HEK293 (cell line): ENCODE measurements around the gene FRMD4A.

ENCODE experiments used
- CTCF ChIA-PET: fragments of 350-600 bp; formaldehyde crosslinking; extraction: SDS; loops from one replicate; lab custom pipeline; 2021; ENCODE audit warnings: antibody characterized with exemption; lab: Yijun Ruan, JAX
- POLR2A ChIA-PET: fragments of 300-600 bp; formaldehyde crosslinking; extraction: SDS; loops from one replicate; lab custom pipeline; 2020; ENCODE audit warnings: antibody characterized with exemption, inconsistent platforms; lab: Yijun Ruan, JAX
- H3K27ac ChIP-seq: fragments of 200-500 bp; sonication (Bioruptor generic); 2 replicates; pipeline ENCODE4 v1.5.1; 2014; ENCODE audit warnings: low read depth, low read length, control low read depth, inconsistent platforms; ENCODE audit errors: extremely low read depth
- H3K36me3 ChIP-seq, 2 experiments: fragments of 200-500 bp in 1 of 2; sonication (Bioruptor generic) in 1 of 2; 1 replicate in 1 of 2; 2 replicates in 1 of 2; pipeline ENCODE4 v1.5.1; 2014 to 2017; ENCODE audit warnings: inconsistent platforms in 2 of 2, low read length in 2 of 2; ENCODE audit not compliant: control insufficient read depth in 2 of 2, insufficient read depth in 1 of 2
- H3K4me1 ChIP-seq: fragments of 200-500 bp; sonication (Bioruptor generic); 2 replicates; pipeline ENCODE4 v1.5.1; 2014; ENCODE audit warnings: mild to moderate bottlenecking, low read length, inconsistent platforms; ENCODE audit not compliant: control insufficient read depth, insufficient read depth
- H3K4me3 ChIP-seq: 2 replicates; pipeline ENCODE4 v1.5.1; 2011; ENCODE audit warnings: low read depth, mild to moderate bottlenecking, control low read depth, low read length, moderate library complexity
- H3K9me3 ChIP-seq: fragments of 200-500 bp; sonication (Bioruptor generic); 2 replicates; pipeline ENCODE4 v1.5.1; 2014; ENCODE audit warnings: low read depth, low read length, inconsistent platforms; ENCODE audit not compliant: control insufficient read depth, insufficient read depth
- FEZF1 ChIP-seq: fragments of 450-650 bp; formaldehyde crosslinking; IDR thresholded peaks from 2 replicates; pipeline ENCODE4 v1.5.1; 2016; ENCODE audit warnings: missing biosample characterization, missing genetic modification characterization
- GLIS2 ChIP-seq: fragments of 450-650 bp; formaldehyde crosslinking; IDR thresholded peaks from 2 replicates; pipeline ENCODE4 v1.5.1; 2016; ENCODE audit warnings: missing biosample characterization, missing genetic modification characterization
- HOXD13 ChIP-seq: sonication (generic); formaldehyde crosslinking; IDR thresholded peaks from 2 replicates; pipeline ENCODE4 v1.8.0; 2022; ENCODE audit warnings: missing genetic modification reagents, borderline replicate concordance
- OSR2 ChIP-seq: fragments of 450-650 bp; formaldehyde crosslinking; IDR thresholded peaks from 2 replicates; pipeline ENCODE4 v1.5.1; 2016; ENCODE audit warnings: missing biosample characterization, missing genetic modification characterization
- PRDM2 ChIP-seq: fragments of 450-650 bp; formaldehyde crosslinking; IDR thresholded peaks from 2 replicates; pipeline ENCODE4 v1.5.1; 2016; ENCODE audit warnings: missing biosample characterization, missing genetic modification characterization, borderline replicate concordance
- SP7 ChIP-seq: fragments of 450-650 bp; formaldehyde crosslinking; IDR thresholded peaks from 2 replicates; pipeline ENCODE4 v1.5.1; 2016; ENCODE audit warnings: missing biosample characterization, missing genetic modification characterization
- TRIM28 ChIP-seq: IDR thresholded peaks from 2 replicates; pipeline ENCODE4 v1.6.1; 2011; ENCODE audit warnings: low read length, control low read depth, borderline replicate concordance
- ZBTB20 ChIP-seq: fragments of 450-650 bp; formaldehyde crosslinking; IDR thresholded peaks from 2 replicates; pipeline ENCODE4 v1.5.1; 2016; ENCODE audit warnings: missing biosample characterization, missing genetic modification characterization
- ZNF335 ChIP-seq: fragments of 450-650 bp; formaldehyde crosslinking; conservative IDR thresholded peaks from 2 replicates; pipeline ENCODE4 v1.5.1; 2016; ENCODE audit warnings: missing biosample characterization, missing genetic modification characterization
- ZNF501 ChIP-seq: fragments of 450-650 bp; formaldehyde crosslinking; IDR thresholded peaks from 2 replicates; pipeline ENCODE4 v1.5.1; 2016; ENCODE audit warnings: missing biosample characterization, missing genetic modification characterization
- ZNF596 ChIP-seq: fragments of 450-650 bp; IDR thresholded peaks from 2 replicates; pipeline ENCODE4 v1.5.0; 2018; ENCODE audit warnings: missing biosample characterization, mild to moderate bottlenecking, missing genetic modification characterization, moderate library complexity
- ZNF658 ChIP-seq: fragments of 450-650 bp; formaldehyde crosslinking; IDR thresholded peaks from 2 replicates; pipeline ENCODE4; 2016; ENCODE audit warnings: missing biosample characterization, missing genetic modification characterization
- ZNF76 ChIP-seq: fragments of 450-650 bp; formaldehyde crosslinking; IDR thresholded peaks from 2 replicates; pipeline ENCODE4; 2016; ENCODE audit warnings: low read depth, missing biosample characterization, missing genetic modification characterization, borderline replicate concordance
- ZNF791 ChIP-seq: fragments of 450-650 bp; formaldehyde crosslinking; IDR thresholded peaks from 2 replicates; pipeline ENCODE4 v1.5.1; 2016; ENCODE audit warnings: missing biosample characterization, missing genetic modification characterization
- ZSCAN18 ChIP-seq: fragments of 450-650 bp; formaldehyde crosslinking; IDR thresholded peaks from 2 replicates; pipeline ENCODE4 v1.5.1; 2016; ENCODE audit warnings: missing biosample characterization, missing genetic modification characterization

FRMD4A gene

DNA sequence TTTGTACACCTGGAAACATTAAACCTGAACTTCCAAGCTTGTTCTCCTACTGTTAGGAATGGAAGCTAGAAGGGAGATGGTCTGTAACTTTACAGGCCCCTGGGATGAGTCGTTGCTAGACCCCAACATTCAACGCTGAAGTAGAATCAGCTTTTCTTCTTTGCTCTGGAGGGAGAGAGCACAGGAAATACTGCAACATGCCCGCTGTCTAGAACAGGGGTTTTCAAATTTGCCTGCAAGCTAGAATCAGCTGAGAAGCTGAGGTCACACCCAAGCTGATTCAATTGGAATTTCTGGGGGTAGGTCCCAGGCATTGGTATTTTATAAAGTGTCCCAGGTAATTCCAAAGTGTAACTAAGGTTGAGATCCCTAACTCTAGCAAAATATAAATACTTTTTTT, 524.3 kb downstream of the FRMD4A start (continued):
- no peak for TF ChIP-seq GLIS2 (tag by site-specific recombination)
- no peak for TF ChIP-seq ZNF76 (tag by site-specific recombination)
- no peak for TF ChIP-seq ZNF658 (tag by site-specific recombination)
- no peak for TF ChIP-seq SP7 (tag by site-specific recombination)
- no peak for TF ChIP-seq PRDM2 (tag by site-specific recombination)
- TF ChIP-seq TRIM28, result no peak
- no peak for TF ChIP-seq ZSCAN18
- TF ChIP-seq, all 188 proteins: peak for 0

- Histone ChIP-seq H3K4me1 (peaks cover 12% of the 10 kb centered on the region), H3K9me3 (no peaks in the 10 kb centered on the region), H3K4me3 (no peak overlapping the region), H3K27ac (no peak overlapping the region), H3K36me3 (no peaks in the 10 kb centered on the region)
- POLR2A ChIA-PET, result no interaction called here
- CTCF ChIA-PET, result interaction anchor here (0.7 to 1.1 kb wide), 5 partner anchors 13 to 650 kb away, joined by 3 to 8 read pairs (median 4); no protein-coding TSS in a partner anchor
- peak; percentile 52 for TF ChIP-seq ZNF335 (tag by site-specific recombination)
- TF ChIP-seq ZNF501 (tag by site-specific recombination), result no peak
- TF ChIP-seq ZBTB20, result peak; percentile 64
- TF ChIP-seq OSR2 (tag by site-specific recombination), result peak; percentile 27; the same call in 1 of the 2 replicates
- TF ChIP-seq TRIM28, result 0 out of 2 replicates have a peak, but pooled peaks have one; percentile 63
These were observed 526.9 kb downstream of the FRMD4A start for GRCh38 chr10:13803566-13804554.

DNA sequence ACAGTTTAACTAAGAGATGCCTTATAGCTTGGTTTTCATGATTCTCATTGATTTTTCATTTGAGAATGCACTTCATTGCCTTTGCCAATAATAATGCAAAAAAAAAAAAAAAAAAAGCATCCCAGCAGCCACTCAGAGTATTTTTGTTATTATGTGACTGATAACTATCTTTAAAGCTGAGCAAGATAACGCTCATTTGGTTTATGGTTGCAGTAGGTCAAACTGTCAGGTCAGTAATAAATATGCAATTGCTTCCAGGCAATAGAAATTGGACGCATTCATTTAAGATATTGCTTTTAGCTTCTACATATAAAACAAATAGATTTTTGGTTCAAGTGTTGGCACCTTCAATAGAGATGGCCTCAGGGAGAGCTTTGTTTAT, 528.8 kb downstream of the FRMD4A start:
- H3K9me3 ChIP-seq, result no peaks in the 10 kb centered on the region
- no peak overlapping the region for H3K27ac ChIP-seq
- POLR2A ChIA-PET, result no interaction called here
- H3K36me3 ChIP-seq, result no peaks in the 10 kb centered on the region
- no peak overlapping the region for H3K4me3 ChIP-seq
- TF ChIP-seq ZNF791 (no peak), OSR2 (tag by site-specific recombination) (0 out of 2 replicates have a peak, but pooled peaks have one; percentile 18), ZNF596 (tag by site-specific recombination) (0 out of 2 replicates have a peak, but pooled peaks have one; percentile 20), FEZF1 (tag by site-specific recombination) (peak; percentile 45; the same call in 1 of the 2 replicates), HOXD13 (CRISPR knock-in tag) (0 out of 2 replicates have a peak, but pooled peaks have one; percentile 22)
- CTCF ChIA-PET, result interaction anchor here (0.7 kb wide), 1 partner anchor 126 kb away, joined by 3 read pairs; no protein-coding TSS in a partner anchor
- peaks cover 12% of the 10 kb centered on the region for H3K4me1 ChIP-seq
